Astrocyte (in vitro differentiated cells and primary cell): Measurements from ENCODE around the gene UCHL5. TPM values are rescaled to one million over a fixed set of nuclear protein-coding genes. Genes with fewer than 3 reads are reported as not detected.

Source experiments
- DNase-seq: peaks from one replicate; pipeline ENCODE4 v3.0.0-alpha.2; 2010; ENCODE audit warnings: low read depth
- FAIRE-seq: peaks from 2 replicates; lab custom pipeline; 2011; peaks lifted over from hg19 to GRCh38; lab: Jason Lieb, UNC
- H2AFZ ChIP-seq: 2 replicates; pipeline ENCODE4 v1.6.0; 2012; ENCODE audit warnings: low read depth, low read length, inconsistent platforms
- H3K27ac ChIP-seq: 2 replicates; pipeline ENCODE4 v1.5.1; 2011; ENCODE audit warnings: low read depth, low read length, inconsistent platforms
- H3K27me3 ChIP-seq: 2 replicates; pipeline ENCODE4 v1.6.0; 2011; ENCODE audit warnings: low read length, inconsistent platforms; ENCODE audit not compliant: insufficient read depth
- H3K36me3 ChIP-seq: 2 replicates; pipeline ENCODE4 v1.5.1; 2011; ENCODE audit warnings: low read length, inconsistent platforms; ENCODE audit not compliant: insufficient read depth
- H3K4me1 ChIP-seq: 2 replicates; pipeline ENCODE4 v1.5.1; 2011; ENCODE audit warnings: low read length, inconsistent platforms; ENCODE audit not compliant: insufficient read depth
- H3K4me2 ChIP-seq: 2 replicates; pipeline ENCODE4 v1.6.0; 2012; ENCODE audit warnings: low read length, inconsistent platforms
- H3K4me3 ChIP-seq: 2 replicates; pipeline ENCODE4 v1.5.1; 2011; ENCODE audit warnings: low read depth, mild to moderate bottlenecking, low read length, inconsistent platforms; ENCODE audit not compliant: insufficient read depth
- H3K79me2 ChIP-seq: 2 replicates; pipeline ENCODE4 v1.6.0; 2012; ENCODE audit warnings: mild to moderate bottlenecking, low read length, inconsistent platforms; ENCODE audit not compliant: insufficient read depth
- H3K9ac ChIP-seq: 2 replicates; pipeline ENCODE4 v1.6.0; 2012; ENCODE audit warnings: mild to moderate bottlenecking, low read length, inconsistent platforms
- H3K9me3 ChIP-seq: 2 replicates; pipeline ENCODE4 v1.5.1; 2012; ENCODE audit warnings: low read depth, mild to moderate bottlenecking, low read length, inconsistent platforms; ENCODE audit not compliant: insufficient read depth
- H4K20me1 ChIP-seq: 2 replicates; pipeline ENCODE4 v1.6.0; 2012; ENCODE audit warnings: low read length, inconsistent platforms; ENCODE audit not compliant: insufficient read depth
- H3K27ac Mint-ChIP-seq: one replicate; pipeline ENCODE4 v1.8.0; 2021; ENCODE audit warnings: mild to moderate bottlenecking, mixed read lengths; ENCODE audit not compliant: unreplicated experiment
- H3K27me3 Mint-ChIP-seq: one replicate; pipeline ENCODE4 v1.8.0; 2021; ENCODE audit warnings: low read depth, mixed read lengths; ENCODE audit not compliant: unreplicated experiment
- H3K36me3 Mint-ChIP-seq: one replicate; pipeline ENCODE4 v1.8.0; 2021; ENCODE audit warnings: low read depth, mixed read lengths; ENCODE audit not compliant: unreplicated experiment
- H3K4me1 Mint-ChIP-seq: one replicate; pipeline ENCODE4 v1.8.0; 2021; ENCODE audit warnings: low read depth, mixed read lengths; ENCODE audit not compliant: unreplicated experiment
- H3K4me3 Mint-ChIP-seq: one replicate; pipeline ENCODE4 v1.8.0; 2021; ENCODE audit warnings: mild to moderate bottlenecking, moderate library complexity, mixed read lengths; ENCODE audit not compliant: unreplicated experiment
- H3K9me3 Mint-ChIP-seq: one replicate; pipeline ENCODE4 v1.8.0; 2021; ENCODE audit warnings: mild to moderate bottlenecking, mixed read lengths; ENCODE audit not compliant: unreplicated experiment
- CTCF ChIP-seq: IDR thresholded peaks from 2 replicates; pipeline ENCODE4 v1.5.1; 2011; ENCODE audit warnings: low read depth, mild to moderate bottlenecking, inconsistent platforms, low read length, moderate library complexity; ENCODE audit not compliant: insufficient read depth
- EZH2 ChIP-seq: IDR thresholded peaks from 2 replicates; pipeline ENCODE4 v1.6.1; 2012; ENCODE audit warnings: mild to moderate bottlenecking, low read length, inconsistent platforms; ENCODE audit not compliant: insufficient read depth
- total RNA-seq: library from RNA; stranded (reverse); gene quantifications from 2 replicates; pipeline ENCODE4 v1.2.1, GENCODE V29; 2021

Gene UCHL5
- total RNA-seq, 1 donor from 2014 or later, result 33.3 TPM

- no peak overlapping the region for H2AFZ ChIP-seq
Observed at GRCh38 chr1:193062698-193063463, 3.7 kb upstream of the UCHL5 start.

DNA sequence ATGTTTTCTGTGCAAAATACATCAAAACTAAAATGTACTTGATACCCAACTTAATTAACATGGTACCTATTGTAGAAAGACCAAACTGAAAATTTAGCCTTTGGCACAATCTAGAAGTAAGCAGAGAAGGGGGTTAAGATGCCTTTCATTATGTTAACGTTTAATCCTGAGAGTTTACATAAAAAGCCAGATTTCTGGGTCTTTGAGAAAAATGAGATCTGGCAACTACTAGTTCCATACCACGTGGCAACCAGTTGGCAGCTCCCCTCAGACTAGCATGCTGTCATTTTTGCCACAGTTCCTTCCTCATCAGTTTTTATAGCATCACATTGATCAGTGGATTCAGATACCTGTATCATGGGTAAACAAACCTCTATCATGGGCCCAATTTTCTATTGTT, 1.8 kb upstream of the UCHL5 start:
- Histone ChIP-seq H3K79me2 (peaks cover 98% of the 10 kb centered on the region), H3K27ac (peak overlapping the region; percentile 99), H3K4me3 (peak overlapping the region; percentile 96), H3K36me3 (no peaks in the 10 kb centered on the region), H3K4me2 (peak overlapping the region; percentile 96), H2AFZ (no peak overlapping the region), H3K9ac (peak overlapping the region; percentile 99), H3K4me1 (peaks cover 17% of the 10 kb centered on the region), H3K9me3 (no peaks in the 10 kb centered on the region), H4K20me1 (peaks cover 29% of the 10 kb centered on the region), H3K27me3 (no peaks in the 10 kb centered on the region)
- Mint-ChIP-seq H3K36me3 (no peaks in the 10 kb centered on the region), H3K4me1 (peaks cover 15% of the 10 kb centered on the region), H3K4me3 (peak overlapping the region; percentile 98), H3K27ac (peak overlapping the region; percentile 34), H3K9me3 (no peaks in the 10 kb centered on the region), H3K27me3 (no peaks in the 10 kb centered on the region)
- no peak for FAIRE-seq
- no peak for DNase-seq
- no peak for TF ChIP-seq EZH2
- TF ChIP-seq CTCF, result no peak

More at GRCh38 chr1:193062698-193063463, 3.7 kb upstream of the UCHL5 start:
- peaks cover 9% of the 10 kb centered on the region for H3K4me1 Mint-ChIP-seq
- Histone ChIP-seq H3K9me3 (no peaks in the 10 kb centered on the region), H4K20me1 (peaks cover 42% of the 10 kb centered on the region), H3K9ac (no peak overlapping the region), H3K4me3 (no peak overlapping the region), H3K4me2 (no peak overlapping the region), H3K27ac (peak overlapping the region; percentile 20), H3K4me1 (peaks cover 14% of the 10 kb centered on the region), H3K36me3 (no peaks in the 10 kb centered on the region), H3K27me3 (no peaks in the 10 kb centered on the region), H3K79me2 (peaks cover 98% of the 10 kb centered on the region)
- no peak overlapping the region for H3K27ac Mint-ChIP-seq
- H3K36me3 Mint-ChIP-seq, result no peaks in the 10 kb centered on the region
- no peaks in the 10 kb centered on the region for H3K9me3 Mint-ChIP-seq
- no peaks in the 10 kb centered on the region for H3K27me3 Mint-ChIP-seq
- DNase-seq (peak; percentile 32), FAIRE-seq (no peak)
- H3K4me3 Mint-ChIP-seq, result peak overlapping the region; percentile 24
- no peak for TF ChIP-seq CTCF
- no peak for TF ChIP-seq EZH2

- Histone ChIP-seq H3K79me2 (peaks cover 98% of the 10 kb centered on the region), H3K4me1 (peaks cover 17% of the 10 kb centered on the region), H3K36me3 (no peaks in the 10 kb centered on the region), H3K4me2 (peak overlapping the region; percentile 96), H3K27ac (peak overlapping the region; percentile 99), H3K9ac (peak overlapping the region; percentile 99), H3K9me3 (no peaks in the 10 kb centered on the region), H2AFZ (no peak overlapping the region), H3K27me3 (no peaks in the 10 kb centered on the region), H4K20me1 (peaks cover 24% of the 10 kb centered on the region), H3K4me3 (peak overlapping the region; percentile 96)
- H3K9me3 Mint-ChIP-seq, result no peaks in the 10 kb centered on the region
- no peaks in the 10 kb centered on the region for H3K36me3 Mint-ChIP-seq
- H3K27me3 Mint-ChIP-seq, result no peaks in the 10 kb centered on the region
- peak overlapping the region; percentile 98 for H3K4me3 Mint-ChIP-seq
- TF ChIP-seq EZH2 (no peak), CTCF (no peak)
- FAIRE-seq, result no peak
- H3K27ac Mint-ChIP-seq, result peak overlapping the region; percentile 93
- no peak for DNase-seq
- peaks cover 15% of the 10 kb centered on the region for H3K4me1 Mint-ChIP-seq
Observed at GRCh38 chr1:193060406-193060805, 1.2 kb upstream of the UCHL5 start.
